ENCODE results near the gene RAB36.

DNA sequence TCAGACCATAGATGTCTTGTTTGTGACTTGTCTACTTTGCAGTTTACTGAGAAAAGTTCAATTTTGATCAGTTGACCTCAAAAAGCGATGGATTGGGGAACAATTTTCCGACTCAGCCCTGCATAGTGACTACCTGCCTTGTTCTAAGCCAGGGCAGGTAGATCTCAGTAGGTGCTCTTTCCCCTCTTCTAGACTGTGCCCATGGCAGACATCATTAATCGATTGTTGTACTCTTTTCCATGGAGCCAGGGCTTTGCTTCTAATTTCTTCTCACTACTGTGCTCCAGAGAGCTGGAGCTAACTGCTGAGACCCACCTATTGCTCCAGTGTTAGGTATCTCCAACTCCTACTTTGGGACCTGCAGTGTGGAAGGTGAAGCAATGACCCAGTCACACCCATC lies 9.9 kb downstream of the RAB36 start:
- TF ChIP-seq, protein P1, sequence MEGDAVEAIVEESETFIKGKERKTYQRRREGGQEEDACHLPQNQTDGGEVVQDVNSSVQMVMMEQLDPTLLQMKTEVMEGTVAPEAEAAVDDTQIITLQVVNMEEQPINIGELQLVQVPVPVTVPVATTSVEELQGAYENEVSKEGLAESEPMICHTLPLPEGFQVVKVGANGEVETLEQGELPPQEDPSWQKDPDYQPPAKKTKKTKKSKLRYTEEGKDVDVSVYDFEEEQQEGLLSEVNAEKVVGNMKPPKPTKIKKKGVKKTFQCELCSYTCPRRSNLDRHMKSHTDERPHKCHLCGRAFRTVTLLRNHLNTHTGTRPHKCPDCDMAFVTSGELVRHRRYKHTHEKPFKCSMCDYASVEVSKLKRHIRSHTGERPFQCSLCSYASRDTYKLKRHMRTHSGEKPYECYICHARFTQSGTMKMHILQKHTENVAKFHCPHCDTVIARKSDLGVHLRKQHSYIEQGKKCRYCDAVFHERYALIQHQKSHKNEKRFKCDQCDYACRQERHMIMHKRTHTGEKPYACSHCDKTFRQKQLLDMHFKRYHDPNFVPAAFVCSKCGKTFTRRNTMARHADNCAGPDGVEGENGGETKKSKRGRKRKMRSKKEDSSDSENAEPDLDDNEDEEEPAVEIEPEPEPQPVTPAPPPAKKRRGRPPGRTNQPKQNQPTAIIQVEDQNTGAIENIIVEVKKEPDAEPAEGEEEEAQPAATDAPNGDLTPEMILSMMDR (IDR thresholded peaks at IDR 0.05) = no peak
- TF ChIP-seq POLR2A (IDR thresholded peaks at IDR 0.05) = no peak
